Nephron (organoid): ENCODE results near the gene LRRC15.
A peak's percentile ranks its signal among the peaks of the same experiment; 100 is the strongest.

Source experiments
- H3K27ac Mint-ChIP-seq, 3 experiments: 2 replicates each; pipeline ENCODE4 v1.8.0; 2020; ENCODE audit warnings: mixed read lengths in 3 of 3, mild to moderate bottlenecking in 2 of 3, moderate library complexity in 1 of 3
- H3K27me3 Mint-ChIP-seq: 2 replicates; pipeline ENCODE4 v1.8.0; 2021; ENCODE audit warnings: low read depth, mild to moderate bottlenecking, moderate library complexity, mixed read lengths
- H3K36me3 Mint-ChIP-seq: 2 replicates; pipeline ENCODE4 v1.8.0; 2020; ENCODE audit warnings: low read depth, mixed read lengths
- H3K4me1 Mint-ChIP-seq: 2 replicates; pipeline ENCODE4 v1.8.0; 2020; ENCODE audit warnings: mixed read lengths
- H3K4me3 Mint-ChIP-seq, 3 experiments: 2 replicates each; pipeline ENCODE4 v1.8.0; 2020; ENCODE audit warnings: mild to moderate bottlenecking in 3 of 3, mixed read lengths in 3 of 3, moderate library complexity in 2 of 3
- H3K9me3 Mint-ChIP-seq: 2 replicates; pipeline ENCODE4 v1.8.0; 2020; ENCODE audit warnings: mixed read lengths
- CTCF ChIP-seq, 3 experiments: fragments of 200-600 bp; sonication (generic); IDR thresholded peaks; one replicate each; pipeline ENCODE4 v1.5.0; 2021; ENCODE audit warnings: antibody characterized with exemption in 3 of 3; ENCODE audit not compliant: unreplicated experiment in 3 of 3

LRRC15 gene

GRCh38 chr3:194306771-194307640 is 62.5 kb downstream of the LRRC15 start:
- no peak overlapping the region for H3K4me3 Mint-ChIP-seq
- TF ChIP-seq CTCF (IDR thresholded peaks at IDR 0.05; ENCODE audit: unreplicated experiment in 3 of 3) = no peak
- no peaks in the 10 kb centered on the region for H3K9me3 Mint-ChIP-seq
- H3K4me1 Mint-ChIP-seq = peaks cover 46% of the 10 kb centered on the region
- H3K27me3 Mint-ChIP-seq = peaks cover 15% of the 10 kb centered on the region
- H3K36me3 Mint-ChIP-seq = no peaks in the 10 kb centered on the region
- H3K27ac Mint-ChIP-seq = peak overlapping the region; percentile 20 to 78 (median 69)

GRCh38 chr3:194306109-194306686 is 63.3 kb downstream of the LRRC15 start:
- no peaks in the 10 kb centered on the region for H3K36me3 Mint-ChIP-seq
- no peak for TF ChIP-seq CTCF (IDR thresholded peaks at IDR 0.05; ENCODE audit: unreplicated experiment in 3 of 3)
- H3K4me3 Mint-ChIP-seq = peak overlapping the region in 1 of 3 experiments; percentile 17
- peaks cover 43% of the 10 kb centered on the region for H3K4me1 Mint-ChIP-seq
- H3K9me3 Mint-ChIP-seq = no peaks in the 10 kb centered on the region
- H3K27me3 Mint-ChIP-seq = peaks cover 12% of the 10 kb centered on the region
- H3K27ac Mint-ChIP-seq = peak overlapping the region; percentile 20 to 78 (median 69)

GRCh38 chr3:194305356-194306108 is 64.0 kb downstream of the LRRC15 start:
- TF ChIP-seq CTCF (IDR thresholded peaks at IDR 0.05; ENCODE audit: unreplicated experiment in 3 of 3) = no peak
- Mint-ChIP-seq H3K36me3 (no peaks in the 10 kb centered on the region), H3K4me3 (no peak overlapping the region)

More at GRCh38 chr3:194305356-194306108, 64.0 kb downstream of the LRRC15 start:
- Mint-ChIP-seq H3K27me3 (peaks cover 12% of the 10 kb centered on the region), H3K27ac (no peak overlapping the region), H3K9me3 (no peaks in the 10 kb centered on the region), H3K4me1 (peaks cover 42% of the 10 kb centered on the region)
